Hippocampal formation (tissue), 2 donors: ENCODE results near the gene LSS.
"Not testable (repeated sequence)": the region's sequence is repeated elsewhere in the genome, so short reads cannot be mapped to it uniquely, and the experiment has no call there.

Experiments used
- DNase-seq, 2 donors: peaks; one replicate each; lab custom pipeline; 2025; lab: John Stamatoyannopoulos, UW

Gene LSS

DNA sequence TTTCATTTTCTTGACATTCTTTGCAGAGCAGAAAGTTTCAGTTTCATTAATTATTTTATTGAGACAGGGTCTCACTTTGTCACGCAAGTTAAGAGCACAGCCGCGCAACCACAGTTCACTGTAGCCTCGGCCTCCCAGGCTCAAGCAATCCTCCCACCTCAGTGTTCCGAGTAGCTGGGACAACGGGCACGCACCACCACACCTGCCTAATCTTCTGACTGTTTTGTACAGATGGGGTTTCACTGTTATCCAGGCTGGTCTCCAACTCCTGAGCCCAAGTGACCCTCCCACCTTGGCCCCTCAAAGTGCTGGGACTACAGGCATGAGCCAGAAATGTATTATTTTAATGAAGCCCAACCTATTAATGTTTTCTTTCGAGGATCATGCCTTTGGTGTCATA, 41.3 kb downstream of the LSS start:
- DNase-seq, result no peak

DNA sequence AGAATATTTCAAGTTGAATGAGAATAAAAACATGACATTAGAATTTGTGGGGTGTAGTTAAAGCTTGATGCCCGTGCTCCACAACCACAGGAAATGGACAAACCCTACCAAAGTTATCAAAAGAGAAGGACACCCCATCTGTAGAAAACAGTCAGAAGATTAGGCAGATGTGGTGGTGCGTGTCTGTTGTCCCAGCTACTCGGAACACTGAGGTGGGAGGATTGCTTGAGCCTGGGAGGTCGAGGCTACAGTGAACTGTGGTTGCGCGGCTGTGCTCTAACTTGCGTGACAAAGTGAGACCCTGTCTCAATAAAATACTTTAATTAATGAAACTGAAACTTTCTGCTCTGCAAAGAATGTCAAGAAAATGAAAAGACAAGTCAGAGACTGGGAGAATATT, 42.9 kb downstream of the LSS start:
- no peak for DNase-seq

DNA sequence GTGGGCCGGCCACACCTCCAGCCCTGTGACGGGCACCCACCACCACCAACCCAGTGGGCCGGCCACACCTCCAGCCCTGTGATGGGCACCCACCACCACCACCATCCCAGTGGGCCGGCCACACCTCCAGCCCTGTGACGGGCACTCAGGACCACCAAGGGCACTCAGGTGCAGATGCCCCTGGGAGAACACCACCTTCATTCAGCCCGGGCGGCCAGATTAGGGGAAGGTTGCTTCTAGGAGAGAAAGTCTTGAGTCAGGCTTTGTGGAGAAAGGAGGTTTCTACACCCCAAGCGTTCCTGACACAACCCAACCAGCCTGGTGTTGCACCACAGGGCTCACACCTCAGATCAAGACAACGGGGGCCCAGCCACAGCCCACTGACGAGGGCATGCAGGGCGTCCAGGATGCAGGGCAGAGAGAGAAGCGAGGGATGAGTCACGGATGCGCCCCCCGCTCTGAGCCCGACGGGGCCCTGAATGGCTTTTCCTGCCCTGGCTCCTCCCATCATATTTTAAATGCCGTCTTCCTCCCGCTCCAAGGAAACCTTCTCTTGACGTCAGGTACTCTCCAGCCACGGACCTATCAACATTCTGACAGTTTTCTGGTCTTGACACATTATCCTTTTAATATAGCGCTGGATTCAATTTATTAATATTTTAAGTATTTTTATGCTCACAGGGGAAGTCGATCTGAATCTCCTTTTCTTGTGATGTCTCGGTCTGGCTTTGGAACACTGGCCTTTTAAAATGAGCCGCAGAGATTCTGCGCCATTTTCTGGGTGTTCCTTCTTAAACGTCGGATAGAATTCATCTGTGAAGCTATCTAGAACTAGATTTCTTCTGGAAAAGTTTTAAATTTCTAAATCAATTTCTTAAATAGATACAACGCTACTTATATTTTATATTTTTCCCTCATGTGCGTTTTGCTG, 43.7 kb downstream of the LSS start:
- DNase-seq, result peak in 1 of 2 donors; percentile 76

DNA sequence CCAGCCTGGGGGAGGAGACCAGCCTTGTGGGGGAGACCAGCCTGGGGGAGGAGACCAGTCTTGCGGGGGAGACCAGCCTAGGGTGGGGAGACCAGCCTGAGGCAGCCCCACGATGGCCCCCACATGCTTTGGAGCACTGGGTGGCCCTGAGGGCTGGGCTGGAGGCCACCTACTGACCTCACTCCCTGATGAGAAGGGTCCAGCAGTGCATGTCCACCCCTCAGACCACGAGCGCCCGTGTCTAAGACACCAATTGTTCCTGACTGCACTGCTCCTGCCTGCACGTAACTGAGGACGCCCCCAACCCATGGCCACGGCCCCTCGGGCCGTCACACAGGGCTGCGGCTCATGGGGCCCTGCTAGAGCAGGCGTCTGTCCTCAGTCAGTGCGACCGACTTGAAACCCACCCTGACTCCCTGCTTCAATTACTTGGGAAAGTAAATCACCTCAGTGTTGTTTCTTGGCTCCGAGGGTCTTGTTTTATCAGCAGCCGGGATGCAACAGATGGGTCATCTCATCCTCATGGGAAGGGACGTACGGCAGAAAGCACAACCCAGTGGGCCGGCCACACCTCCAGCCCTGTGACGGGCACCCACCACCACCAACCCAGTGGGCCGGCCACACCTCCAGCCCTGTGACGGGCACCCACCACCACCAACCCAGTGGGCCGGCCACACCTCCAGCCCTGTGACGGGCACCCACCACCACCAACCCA, 44.5 kb downstream of the LSS start, which contains the start of gene SPATC1L:
TSS of gene SPATC1L (minus strand) at position 550 of the 715 bp plus-strand sequence. CDS start 1,643 bp downstream, outside the sequence.
- DNase-seq, result peak in 1 of 2 donors; percentile 80

DNA sequence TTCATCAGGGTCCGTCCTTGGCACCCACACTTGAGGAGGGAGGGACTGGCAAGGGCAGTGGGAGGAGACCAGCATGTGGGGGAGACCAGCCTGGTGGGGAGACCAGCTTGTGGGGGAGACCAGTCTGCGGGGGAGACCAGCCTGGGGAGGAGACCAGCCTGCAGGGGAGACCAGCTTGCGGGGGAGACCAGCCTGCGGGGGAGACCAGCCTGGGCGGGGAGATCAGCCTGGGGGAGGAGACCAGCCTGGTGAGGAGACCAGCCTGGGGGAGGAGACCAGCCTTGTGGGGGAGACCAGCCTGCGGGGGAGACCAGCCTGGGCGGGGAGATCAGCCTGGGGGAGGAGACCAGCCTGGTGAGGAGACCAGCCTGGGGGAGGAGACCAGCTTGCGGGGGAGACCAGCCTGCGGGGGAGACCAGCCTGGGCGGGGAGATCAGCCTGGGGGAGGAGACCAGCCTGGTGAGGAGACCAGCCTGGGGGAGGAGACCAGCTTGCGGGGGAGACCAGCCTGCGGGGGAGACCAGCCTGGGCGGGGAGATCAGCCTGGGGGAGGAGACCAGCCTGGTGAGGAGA, 45.2 kb downstream of the LSS start:
- DNase-seq, result not testable (repeated sequence)

DNA sequence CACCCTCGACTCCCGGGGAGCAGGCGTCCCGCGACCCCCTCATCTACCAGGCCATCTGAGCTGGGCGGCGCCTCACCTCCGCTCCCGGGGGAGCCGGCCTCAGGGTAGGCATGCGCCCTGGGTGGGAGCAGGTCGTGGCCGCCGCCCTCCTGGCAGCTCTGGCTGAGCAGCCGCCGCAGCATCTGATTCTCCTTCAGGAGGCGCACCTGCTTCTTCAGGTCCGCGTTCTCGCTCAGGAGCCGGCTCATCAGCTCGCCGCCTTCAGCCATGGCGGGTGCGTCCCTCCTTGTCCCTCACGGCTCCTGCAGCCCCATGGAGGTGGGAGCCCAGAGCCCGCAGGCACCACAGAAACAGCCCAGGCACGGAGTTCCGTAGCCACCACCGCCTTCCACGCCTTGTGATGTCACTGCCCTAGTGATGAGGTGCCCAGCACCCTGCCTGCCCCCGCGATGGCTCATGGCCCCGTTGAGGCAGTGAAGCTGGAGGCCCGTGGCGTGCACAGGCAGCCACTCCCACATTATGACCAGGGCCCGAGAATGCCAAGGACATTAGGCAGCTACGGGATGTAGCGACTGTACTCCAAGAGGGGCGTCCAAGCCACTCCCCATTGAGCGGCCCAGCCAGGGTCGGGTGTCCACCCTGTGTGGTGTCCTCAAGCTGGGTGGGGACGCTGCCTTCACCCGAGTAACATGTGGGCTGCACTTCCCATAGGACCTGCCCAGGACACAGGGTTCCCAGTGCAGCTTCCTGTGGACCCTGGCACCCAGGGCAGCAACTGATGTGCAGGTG, 45.8 kb downstream of the LSS start:
- DNase-seq, result no peak

DNA sequence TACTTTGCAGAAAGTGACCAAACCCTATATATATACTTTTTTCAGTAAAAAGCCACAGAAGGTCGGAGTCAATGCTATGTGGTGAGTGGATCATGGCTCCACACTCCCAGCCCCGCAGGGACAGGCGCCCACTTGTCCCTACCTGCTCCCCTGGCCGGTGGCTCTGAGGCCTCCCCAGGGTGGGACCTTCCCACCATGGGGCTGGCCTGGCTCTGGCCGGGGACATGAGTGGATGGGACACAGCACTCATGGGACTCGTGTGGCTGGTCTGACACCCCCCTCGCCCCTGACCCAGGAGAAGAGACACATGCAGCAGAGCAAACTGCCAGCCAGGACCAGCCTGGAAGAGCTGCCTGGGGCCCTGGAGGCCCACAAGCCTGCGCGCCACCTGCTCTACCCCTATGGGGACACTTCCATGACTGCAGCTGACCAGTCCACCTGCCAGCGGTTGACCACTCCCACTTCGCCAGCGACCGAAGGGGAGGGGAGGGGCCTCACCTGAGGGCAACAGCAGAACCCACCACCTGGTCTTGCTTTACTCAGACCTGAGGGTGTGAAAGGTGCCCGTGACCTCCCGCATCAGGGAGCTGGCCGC, 46.5 kb downstream of the LSS start:
- no peak for DNase-seq

DNA sequence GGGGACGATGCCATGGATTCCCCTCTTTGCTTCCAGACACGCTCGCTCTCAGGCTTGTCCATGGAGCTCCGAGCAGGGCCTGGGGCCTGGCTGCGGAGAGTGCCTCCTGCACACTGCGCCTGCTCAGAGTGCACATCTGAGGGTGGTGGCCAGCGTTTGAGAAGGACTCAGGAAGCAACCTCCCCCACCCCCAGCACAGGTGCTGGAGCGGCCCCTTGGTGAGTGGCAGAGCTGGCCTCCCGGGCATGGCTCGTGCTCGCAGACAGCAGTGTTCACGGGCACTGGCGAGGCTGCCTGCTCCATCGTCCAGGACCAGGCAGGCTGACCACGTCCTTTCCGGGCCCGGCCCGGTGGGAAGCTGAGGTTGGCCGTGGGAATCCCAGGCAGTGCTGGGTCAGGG, 47.1 kb downstream of the LSS start:
- DNase-seq, result no peak

DNA sequence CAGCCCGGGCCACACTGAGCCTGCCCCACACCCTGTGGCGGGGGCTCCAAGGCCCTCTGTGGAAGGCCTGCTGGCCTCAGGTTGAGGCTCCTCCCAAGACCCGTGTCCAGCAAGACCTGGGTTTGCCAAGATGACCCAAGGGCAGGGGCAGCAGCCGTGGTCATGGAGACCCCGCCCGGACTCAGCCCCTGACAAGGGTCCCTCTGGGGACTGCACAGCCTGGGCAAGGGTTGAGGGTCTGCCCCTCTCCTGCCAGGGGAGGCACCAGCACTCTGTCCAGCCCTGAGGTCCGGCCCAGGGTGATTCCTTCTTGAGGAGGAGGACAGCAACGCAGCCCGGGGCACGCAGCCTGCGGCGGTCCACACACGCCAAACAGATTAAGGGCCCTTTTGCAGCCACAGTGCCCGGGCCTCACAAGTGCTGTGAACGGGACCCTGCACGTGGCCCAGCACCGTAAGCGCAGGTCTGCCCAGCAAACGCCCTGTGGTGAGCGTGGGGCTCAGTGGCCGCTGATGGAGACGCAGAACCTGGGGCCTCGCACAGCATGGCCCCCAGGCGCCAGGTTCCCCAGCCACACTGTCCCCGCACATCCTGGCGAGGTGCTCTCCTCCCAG, 47.7 kb downstream of the LSS start:
- DNase-seq, result no peak

DNA sequence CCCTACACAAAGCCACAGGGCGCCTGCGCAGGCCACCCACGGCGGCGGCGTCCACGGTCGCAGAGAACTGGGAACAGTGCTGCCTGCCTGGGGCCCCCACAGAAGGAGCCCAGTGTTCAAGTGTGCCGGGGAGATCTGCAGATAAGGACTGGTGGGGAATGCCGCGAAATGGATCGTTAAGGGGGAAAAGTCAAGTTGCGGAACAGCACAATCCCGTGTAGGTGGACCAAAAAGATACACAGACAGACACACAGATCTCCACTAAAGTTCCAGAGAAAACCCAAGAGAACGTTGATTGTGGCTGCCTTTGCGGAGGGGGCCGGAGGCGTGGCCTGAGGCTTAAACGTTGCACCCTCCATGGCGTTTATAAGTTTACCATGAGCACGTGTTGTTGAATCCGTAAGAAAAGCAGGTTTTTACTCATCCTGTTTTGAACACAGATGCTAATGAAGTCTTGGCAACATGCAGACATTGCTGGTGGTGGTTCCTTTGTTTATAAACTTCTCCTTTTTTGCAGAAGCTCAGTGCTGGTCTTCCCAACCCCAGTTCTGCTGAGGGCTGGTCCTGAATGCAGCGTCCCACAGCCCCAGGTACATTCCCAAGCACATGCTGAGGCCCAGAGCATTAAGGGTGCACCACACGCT, 48.4 kb downstream of the LSS start:
- DNase-seq, result no peak

DNA sequence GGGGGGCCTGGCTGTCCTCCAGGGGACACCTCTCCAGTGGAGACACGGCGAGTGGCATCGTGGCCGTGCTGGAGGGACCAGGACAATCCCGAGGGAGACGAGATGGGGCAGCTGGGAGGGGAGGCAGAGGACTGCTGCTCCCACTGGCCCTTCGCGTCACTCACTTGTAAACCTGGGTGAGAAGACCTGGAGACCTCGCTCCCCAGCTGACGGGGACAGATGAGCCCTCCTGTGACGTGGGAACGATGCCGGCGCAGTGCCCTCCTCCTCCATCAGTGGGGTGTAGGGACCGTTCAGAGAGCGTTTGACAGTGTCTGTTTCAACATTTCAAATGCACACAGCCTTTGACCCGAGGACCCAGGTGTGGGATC, 48.9 kb downstream of the LSS start:
- no peak for DNase-seq

DNA sequence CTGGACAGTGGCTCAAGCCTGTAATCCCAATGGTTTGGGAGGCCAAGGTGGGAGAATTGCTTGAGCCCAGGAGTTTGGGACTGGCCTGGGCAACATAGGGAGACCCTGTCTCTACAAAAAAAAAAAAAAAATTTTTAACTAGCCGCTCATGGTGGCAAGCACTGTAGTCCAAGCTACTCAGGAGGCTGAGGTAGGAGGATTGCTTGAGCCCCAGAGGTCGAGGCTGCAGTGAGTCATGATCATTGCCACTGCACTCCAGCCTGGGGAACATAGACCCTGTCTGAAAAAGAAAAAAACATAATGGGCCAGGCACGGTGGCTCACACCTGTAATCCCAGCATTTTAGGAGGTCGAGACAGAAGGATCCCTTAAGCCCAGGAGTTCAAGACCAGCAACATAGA, 49.6 kb downstream of the LSS start:
- no peak for DNase-seq

DNA sequence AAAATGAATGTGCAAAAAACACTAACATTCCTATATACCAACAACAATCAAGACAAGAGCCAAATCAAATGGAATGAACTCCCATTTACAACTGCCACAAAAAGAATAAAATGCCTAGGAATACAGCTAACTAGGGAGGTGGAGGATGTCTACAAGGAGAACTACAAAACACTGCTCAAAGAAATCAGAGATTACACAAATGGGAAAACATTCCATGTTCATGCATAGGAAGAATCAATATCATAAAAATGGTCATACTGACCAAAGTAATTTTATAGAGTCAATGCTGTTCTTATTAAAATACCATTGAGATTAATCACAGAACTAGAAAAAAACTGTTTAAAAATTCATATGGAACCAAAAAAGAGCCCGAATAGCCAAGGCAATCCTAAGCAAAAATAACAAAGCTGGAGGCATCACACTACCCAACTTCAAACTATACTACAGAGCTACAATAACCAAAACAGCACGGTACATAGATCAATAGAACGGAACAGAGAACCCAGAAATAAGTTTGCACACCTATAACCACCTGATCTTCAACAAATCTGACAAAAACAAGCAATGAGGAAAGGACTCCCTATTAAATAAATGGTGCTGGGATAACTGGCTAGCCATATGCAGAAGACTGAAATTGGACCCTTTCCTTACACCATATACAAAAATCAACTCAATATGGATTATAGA, 52.0 kb downstream of the LSS start:
- DNase-seq, result not testable (repeated sequence)

DNA sequence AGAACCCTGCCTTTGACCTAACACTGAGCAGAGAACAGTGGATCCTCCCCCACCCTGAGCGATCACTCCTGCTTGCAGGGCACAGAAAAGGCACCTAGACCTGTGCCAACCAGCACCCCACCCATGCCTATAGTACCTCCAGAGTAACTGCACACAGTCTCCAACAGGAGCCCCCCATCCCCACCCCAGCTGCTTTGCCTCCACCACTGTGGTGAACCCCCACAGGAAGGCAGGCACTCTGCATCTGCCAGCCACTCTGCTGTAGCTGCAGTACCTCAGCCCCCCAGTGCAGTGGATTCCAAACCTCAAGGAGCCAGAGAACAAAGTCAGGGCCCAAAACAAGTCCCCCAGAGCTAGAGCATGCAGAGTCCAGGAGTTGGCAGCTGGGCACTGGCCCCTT, 55.0 kb downstream of the LSS start:
- DNase-seq, result no peak

DNA sequence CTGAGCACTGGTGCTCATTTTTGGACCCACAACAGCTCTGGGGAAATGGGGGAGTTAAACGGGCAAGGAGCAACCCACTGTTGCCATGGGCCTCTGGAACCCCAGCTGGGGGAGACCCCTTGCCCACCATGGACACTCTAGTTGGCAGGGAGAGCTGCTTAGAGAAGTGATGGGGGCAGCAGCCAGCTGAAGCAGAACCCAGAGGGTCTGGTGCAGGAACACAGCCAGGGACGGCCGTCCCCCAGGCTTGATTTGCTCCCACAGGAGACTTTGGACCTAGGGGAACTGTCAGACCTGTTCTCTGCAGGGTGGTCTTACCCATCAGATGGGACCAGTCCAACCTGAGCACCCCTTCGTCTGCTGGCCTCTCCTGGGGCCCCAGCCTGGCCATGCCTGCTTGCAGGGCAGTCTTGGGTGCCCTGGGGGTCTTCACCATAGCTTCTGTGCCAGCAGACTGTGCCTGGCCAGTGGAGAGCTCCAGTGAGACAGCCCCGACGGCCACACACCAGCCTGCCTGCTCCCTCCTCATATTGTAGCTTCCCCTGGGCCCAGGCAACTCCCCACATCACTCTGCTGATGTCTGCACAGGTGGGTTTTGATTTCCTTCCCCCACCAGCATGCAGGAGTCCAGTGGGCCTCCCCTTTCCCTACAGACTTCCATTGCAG, 55.6 kb downstream of the LSS start:
- no peak for DNase-seq

DNA sequence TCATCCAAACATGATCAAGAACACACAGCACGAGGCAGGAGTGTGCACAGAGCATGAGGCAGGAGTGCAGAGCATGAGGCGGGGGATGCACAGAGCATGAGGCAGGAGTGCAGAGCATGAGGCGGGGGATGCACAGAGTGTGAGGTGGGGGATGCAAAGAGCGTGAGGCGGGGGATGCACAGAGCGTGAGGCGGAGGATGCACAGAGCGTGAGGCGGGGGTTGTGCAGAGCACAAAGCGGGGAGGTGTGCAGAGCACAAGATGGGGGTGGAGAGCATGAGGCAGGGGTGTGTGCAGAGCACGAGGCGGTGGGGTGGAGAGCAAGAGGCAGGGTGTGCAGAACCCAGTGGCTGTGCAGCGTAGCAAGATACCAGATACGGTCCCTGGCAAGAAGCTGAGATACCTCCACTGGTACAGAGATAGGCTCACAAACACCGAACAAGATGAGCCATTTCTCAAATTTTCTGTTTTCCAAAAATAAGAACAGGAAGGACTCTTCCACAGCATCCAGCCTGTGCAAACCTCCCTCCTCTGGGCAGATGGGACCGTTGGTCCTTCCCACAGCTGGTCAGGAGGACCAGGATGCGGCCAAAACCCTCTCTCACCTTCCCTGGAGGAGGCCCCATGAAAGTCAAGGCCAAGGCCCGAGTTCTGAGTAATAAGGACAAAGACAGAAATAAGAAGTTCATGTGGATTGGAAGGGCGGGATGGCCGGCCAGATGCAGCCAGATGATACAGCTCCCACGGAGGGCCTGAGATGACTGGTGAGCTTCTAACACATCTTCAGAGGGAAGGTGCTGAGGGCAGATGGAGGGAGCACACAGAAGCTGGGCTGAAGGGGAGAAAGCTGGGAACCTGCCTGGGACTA, 56.3 kb downstream of the LSS start:
- no peak for DNase-seq

DNA sequence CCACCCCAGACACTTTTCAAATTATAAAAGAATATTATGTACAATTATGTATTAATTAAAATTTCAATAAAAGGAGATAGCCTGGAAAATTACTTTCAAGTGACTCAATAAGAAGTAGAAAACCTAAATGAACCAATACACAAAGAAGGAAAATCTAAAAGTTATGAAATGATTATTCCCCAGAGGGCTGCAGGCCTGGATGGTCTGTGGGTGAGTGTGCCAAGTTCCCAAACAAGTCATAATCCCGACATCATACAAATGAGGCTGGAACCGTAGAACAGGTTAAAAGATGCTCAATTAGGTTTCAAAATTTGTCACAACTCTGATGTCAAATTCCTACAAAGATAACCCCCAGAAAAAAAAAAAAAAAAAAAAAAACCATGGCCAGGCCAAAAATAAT, 57.0 kb downstream of the LSS start:
- no peak for DNase-seq

DNA sequence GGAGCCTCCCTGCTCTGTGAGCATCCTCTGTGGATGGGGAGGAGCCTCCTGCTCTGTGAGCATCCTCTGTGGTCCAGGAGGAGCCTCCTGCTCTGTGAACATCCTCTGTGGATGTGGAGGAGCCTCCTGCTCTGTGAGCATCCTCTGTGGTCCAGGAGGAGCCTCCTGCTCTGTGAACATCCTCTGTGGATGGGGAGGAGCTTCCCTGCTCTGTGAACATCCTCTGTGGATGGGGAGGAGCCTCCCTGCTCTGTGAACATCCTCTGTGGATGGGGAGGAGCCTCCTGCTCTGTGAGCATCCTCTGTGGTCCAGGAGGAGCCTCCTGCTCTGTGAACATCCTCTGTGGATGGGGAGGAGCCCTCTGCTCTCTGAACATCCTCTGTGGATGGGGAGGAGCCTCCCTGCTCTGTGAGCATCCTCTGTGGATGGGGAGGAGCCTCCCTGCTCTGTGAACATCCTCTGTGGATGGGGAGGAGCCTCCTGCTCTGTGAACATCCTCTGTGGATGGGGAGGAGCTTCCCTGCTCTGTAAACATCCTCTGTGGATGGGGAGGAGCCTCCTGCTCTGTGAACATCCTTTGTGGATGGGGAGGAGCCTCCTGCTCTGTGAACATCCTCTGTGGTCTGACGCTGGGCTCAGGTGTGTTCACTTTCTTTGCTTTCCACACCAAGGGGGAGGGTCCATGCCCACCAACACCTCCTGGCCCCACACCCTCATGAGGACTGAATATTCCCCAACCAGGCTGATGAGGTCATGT, 58.0 kb downstream of the LSS start:
- not testable (repeated sequence) for DNase-seq
